Fibroblast of pulmonary artery (primary cell): Measurements from ENCODE around the gene CIROP.

Source experiments
- DNase-seq: peaks from one replicate; pipeline ENCODE4 v3.0.0-alpha.2; 2010; ENCODE audit warnings: low read depth
- H3K4me3 ChIP-seq: replicated peaks from 2 replicates; pipeline ENCODE4 v1.5.1; 2011; ENCODE audit warnings: low read depth, mild to moderate bottlenecking, control low read depth, low read length, moderate library complexity
- CTCF ChIP-seq: IDR thresholded peaks from 2 replicates; pipeline ENCODE4 v1.5.1; 2011; ENCODE audit warnings: mild to moderate bottlenecking, control low read depth, low read length, inconsistent platforms; ENCODE audit errors: missing control alignments

CIROP gene

GRCh38 chr14:23125933-23126524 is 21.2 kb upstream of the CIROP start:
- TF ChIP-seq CTCF, result no peak
- no peak overlapping the region for H3K4me3 ChIP-seq
- DNase-seq, result no peak

- no peak overlapping the region for H3K4me3 ChIP-seq
- DNase-seq, result no peak
- no peak for TF ChIP-seq CTCF
Measured at GRCh38 chr14:23125011-23125410, 20.2 kb upstream of the CIROP start.

GRCh38 chr14:23124337-23124954 is 19.7 kb upstream of the CIROP start:
- H3K4me3 ChIP-seq, result no peak overlapping the region
- DNase-seq, result no peak
- TF ChIP-seq CTCF, result no peak

- no peak for DNase-seq
- H3K4me3 ChIP-seq, result no peak overlapping the region
- TF ChIP-seq CTCF, result no peak
Measured at GRCh38 chr14:23123419-23123818, 18.6 kb upstream of the CIROP start.

- no peak overlapping the region for H3K4me3 ChIP-seq
Measured at GRCh38 chr14:23122086-23122485, 17.3 kb upstream of the CIROP start.

GRCh38 chr14:23121361-23121771 is 16.6 kb upstream of the CIROP start:
- DNase-seq, result peak; percentile 87

More at GRCh38 chr14:23122086-23122485, 17.3 kb upstream of the CIROP start:
- DNase-seq, result no peak
- TF ChIP-seq CTCF, result no peak

More at GRCh38 chr14:23121361-23121771, 16.6 kb upstream of the CIROP start:
- H3K4me3 ChIP-seq, result no peak overlapping the region
- no peak for TF ChIP-seq CTCF
